GM12878 (cell line): ENCODE results near the gene ATP10A. TPM values are rescaled to one million over a fixed set of nuclear protein-coding genes. Genes with fewer than 3 reads are reported as not detected.

Source experiments
- ATAC-seq: fragments of 200-7000 bp; cut with Tn5 transposase; 3 replicates; pipeline ENCODE4 v1.9.1; 2020; ENCODE audit warnings: mild to moderate bottlenecking, moderate library complexity
- BruUV-seq: library from RNA; stranded (reverse); fragments of 400-500 nt; replicated peaks from 2 replicates; lab custom pipeline; 2021; lab: Mats Ljungman, UMichigan
- CTCF ChIA-PET: fragments of 300-600 bp; sonication (Branson Sonifier 250); formaldehyde crosslinking; extraction: SDS; loops from one replicate; lab custom pipeline; 2021; ENCODE audit warnings: inconsistent platforms; lab: Yijun Ruan, JAX
- POLR2A ChIA-PET: fragments of 350-600 bp; formaldehyde crosslinking; extraction: SDS; loops from one replicate; lab custom pipeline; 2021; ENCODE audit warnings: inconsistent platforms; lab: Charles Lee
- RAD21 ChIA-PET: fragments of 300-600 bp; sonication (Branson Sonifier 250); formaldehyde crosslinking; loops from one replicate; lab custom pipeline; 2023; ENCODE audit warnings: antibody characterized with exemption; ENCODE audit not compliant: unreplicated experiment; lab: Charles Lee
- SMC1A ChIA-PET: fragments of 300-600 bp; sonication (Branson Sonifier 250); formaldehyde crosslinking; loops from one replicate; lab custom pipeline; 2023; ENCODE audit not compliant: unreplicated experiment, uncharacterized antibody; lab: Charles Lee
- DNase-seq: peaks from one replicate; pipeline ENCODE4 v3.0.0-alpha.2; 2011; ENCODE audit warnings: low read depth, low spot score
- FAIRE-seq: peaks from 3 replicates; lab custom pipeline; 2011; peaks lifted over from hg19 to GRCh38; lab: Jason Lieb, UNC
- H2AFZ ChIP-seq: 2 replicates; pipeline ENCODE4 v1.6.0; 2011; ENCODE audit warnings: low read depth, low read length, control low read depth; ENCODE audit not compliant: control insufficient read depth
- H3K27ac ChIP-seq: 2 replicates; pipeline ENCODE4 v1.5.1; 2011; ENCODE audit warnings: control low read depth; ENCODE audit not compliant: control insufficient read depth, insufficient read depth
- H3K27me3 ChIP-seq, 2 experiments: replicated peaks in 1 of 2; 2 replicates each; pipeline versions ENCODE4 v1.6.0 to v1.6.1; 2011; ENCODE audit warnings: low read length in 1 of 2; ENCODE audit not compliant: control insufficient read depth in 2 of 2, insufficient read depth in 2 of 2
- H3K36me3 ChIP-seq, 2 experiments: 2 replicates each; pipeline ENCODE4 v1.5.1; 2011; ENCODE audit warnings: low read length in 1 of 2; ENCODE audit not compliant: control insufficient read depth in 2 of 2, insufficient read depth in 2 of 2
- H3K4me1 ChIP-seq: 2 replicates; pipeline ENCODE4 v1.6.1; 2011; ENCODE audit warnings: mild to moderate bottlenecking, low read length, moderate library complexity, mixed read lengths; ENCODE audit not compliant: control insufficient read depth, insufficient read depth
- H3K4me2 ChIP-seq: 2 replicates; pipeline ENCODE4 v1.6.0; 2011; ENCODE audit warnings: control low read depth; ENCODE audit not compliant: control insufficient read depth, insufficient read depth
- H3K4me3 ChIP-seq: fragments of 200-600 bp; sonication (generic); 2 replicates; pipeline ENCODE4 v1.5.1; 2016
- H3K79me2 ChIP-seq: 2 replicates; pipeline ENCODE4 v1.6.0; 2011; ENCODE audit warnings: low read length; ENCODE audit not compliant: control insufficient read depth, insufficient read depth
- H3K9ac ChIP-seq: 2 replicates; pipeline ENCODE4 v1.8.0; 2011; ENCODE audit warnings: low read length, control low read depth, mixed read lengths; ENCODE audit not compliant: control insufficient read depth, insufficient read depth
- H3K9me3 ChIP-seq: replicated peaks from 3 replicates; pipeline ENCODE4 v1.5.1; 2011; ENCODE audit warnings: mild to moderate bottlenecking, low read length; ENCODE audit not compliant: control insufficient read depth, insufficient read depth
- H4K20me1 ChIP-seq: 2 replicates; pipeline ENCODE4 v1.6.0; 2011; ENCODE audit not compliant: control insufficient read depth, insufficient read depth
- BRCA1 ChIP-seq: IDR thresholded peaks from 2 replicates; pipeline ENCODE4 v1.6.1; 2011; ENCODE audit warnings: low read depth, low read length, improper control_type of control experiment
- E2F8 ChIP-seq: fragments of 450-650 bp; IDR thresholded peaks from 2 replicates; pipeline ENCODE4 v1.6.1; 2018; ENCODE audit warnings: mild to moderate bottlenecking, low read depth, moderate library complexity; ENCODE audit not compliant: partially characterized antibody
- HSF1 ChIP-seq: fragments of 150-350 bp; IDR thresholded peaks from 2 replicates; pipeline ENCODE4 v1.6.1; 2014; ENCODE audit warnings: mild to moderate bottlenecking, low read depth, low read length
- IKZF2 ChIP-seq, 2 experiments: fragments of 450-650 bp; IDR thresholded peaks; 2 replicates each; pipeline ENCODE4 v1.6.1; 2017; ENCODE audit warnings: mild to moderate bottlenecking in 2 of 2, moderate library complexity in 2 of 2
- NFXL1 ChIP-seq: fragments of 450-650 bp; IDR thresholded peaks from 2 replicates; pipeline ENCODE4 v1.6.1; 2017; ENCODE audit warnings: antibody characterized with exemption, mild to moderate bottlenecking, borderline replicate concordance
- PBX3 ChIP-seq: IDR thresholded peaks from 2 replicates; pipeline ENCODE4 v1.6.1; 2011; ENCODE audit warnings: mild to moderate bottlenecking, low read depth, low read length, moderate library complexity; ENCODE audit not compliant: insufficient replicate concordance
- RFX5 ChIP-seq: IDR thresholded peaks from 2 replicates; pipeline ENCODE4 v1.6.1; 2011; ENCODE audit warnings: low read depth, low read length, improper control_type of control experiment
- SMAD5 ChIP-seq: IDR thresholded peaks from 2 replicates; pipeline ENCODE4 v1.6.1; 2016; ENCODE audit warnings: antibody characterized with exemption, low read depth
- ZBED1 ChIP-seq: IDR thresholded peaks from 2 replicates; pipeline ENCODE4 v1.6.1; 2016; ENCODE audit warnings: borderline replicate concordance
- ZNF687 ChIP-seq: fragments of 450-650 bp; IDR thresholded peaks from 2 replicates; pipeline ENCODE4 v1.6.1; 2017; ENCODE audit warnings: mild to moderate bottlenecking, moderate library complexity
- WGBS: methylation state at CpG from one replicate; pipeline ENCODE4 v1.1.6; 2016; ENCODE audit warnings: low lambda C conversion rate; ENCODE audit not compliant: insufficient replicate concordance, insufficient coverage; ENCODE audit errors: missing lambda C conversion rate; 5-methylcytosine and 5-hydroxymethylcytosine counted together
- in situ Hi-C: fragments of 300-500 bp; cut with MboI; formaldehyde crosslinking; loops from 9 replicates; pipeline ENCODE4 v1.14.3; 2018; ENCODE audit warnings: mixed read lengths
- intact Hi-C: fragments of 100-400 bp; cut with micrococcal nuclease; formaldehyde crosslinking; loops from one replicate; pipeline ENCODE4 v1.14.2; 2022; ENCODE audit not compliant: unreplicated experiment
- polyA plus RNA-seq, 11 experiments: library from polyadenylated mRNA; depleted of rRNA in 4 of 11; unstranded in 6 of 11; stranded (reverse) in 5 of 11; fragments of >200 nt; fragmentation: Nextera tagmentation in 4 of 11; fragmentation: Illumina TruSeq in 1 of 11; extraction: Ambion mirVana in 4 of 11; extraction: Trizol in 1 of 11; gene quantifications; 1 replicate in 1 of 11; 2 replicates in 10 of 11; pipeline versions ENCODE4 v1.2.1 to v1.2.3, GENCODE V29; 2011 to 2016; ENCODE audit warnings: inconsistent platforms in 2 of 11, missing spikeins in 2 of 11, low read depth in 1 of 11
- total RNA-seq, 4 experiments: library from RNA; depleted of rRNA in 3 of 4; stranded (reverse); fragments of >200 nt in 3 of 4; fragmentation: Illumina TruSeq in 1 of 4; extraction: Trizol in 1 of 4; gene quantifications; 2 replicates each; pipeline versions ENCODE4 v1.2.1 to v1.2.3, GENCODE V29; 2013 to 2021
- TF ChIP-seq, protein P1 (sequence below): fragments of 450-650 bp; IDR thresholded peaks from 2 replicates; pipeline ENCODE4 v1.6.1; 2016; ENCODE audit warnings: mild to moderate bottlenecking

ATP10A gene
- total and polyA plus RNA-seq, 10 of the 15 experiments (the other 5 are each of a cell fraction or from before 2014, with no cell fraction given), result 0.04 to 1.5 (median 0.31) TPM; not detected in 2

- Histone ChIP-seq H3K27me3 (no peaks in the 10 kb centered on the region), H4K20me1 (no peaks in the 10 kb centered on the region), H3K4me1 (no peaks in the 10 kb centered on the region), H3K36me3 (no peaks in the 10 kb centered on the region), H3K9ac (no peak overlapping the region), H2AFZ (no peak overlapping the region), H3K79me2 (no peaks in the 10 kb centered on the region), H3K4me2 (no peak overlapping the region), H3K9me3 (no peaks in the 10 kb centered on the region), H3K4me3 (no peak overlapping the region), H3K27ac (no peak overlapping the region)
- 45% methylated on average over 10 of the region's 10 CpGs for WGBS
- FAIRE-seq (no peak), ATAC-seq (no peak), DNase-seq (no peak)
- BruUV-seq, result no TSS peak
- ChIA-PET RAD21 (no interaction called here), POLR2A (no interaction called here), SMC1A (no interaction called here), CTCF (no interaction called here)
- intact Hi-C loops, result no loop called here
- in situ Hi-C loops, result no loop called here
- TF ChIP-seq NFXL1 (no peak), RFX5 (no peak), IKZF2 (IDR thresholded peaks at IDR 0.05) (no peak), ZNF687 (no peak), PBX3 (no peak), HSF1 (no peak), E2F8 (no peak), SMAD5 (no peak), ZBED1 (no peak), BRCA1 (no peak)
- TF ChIP-seq, protein P1, sequence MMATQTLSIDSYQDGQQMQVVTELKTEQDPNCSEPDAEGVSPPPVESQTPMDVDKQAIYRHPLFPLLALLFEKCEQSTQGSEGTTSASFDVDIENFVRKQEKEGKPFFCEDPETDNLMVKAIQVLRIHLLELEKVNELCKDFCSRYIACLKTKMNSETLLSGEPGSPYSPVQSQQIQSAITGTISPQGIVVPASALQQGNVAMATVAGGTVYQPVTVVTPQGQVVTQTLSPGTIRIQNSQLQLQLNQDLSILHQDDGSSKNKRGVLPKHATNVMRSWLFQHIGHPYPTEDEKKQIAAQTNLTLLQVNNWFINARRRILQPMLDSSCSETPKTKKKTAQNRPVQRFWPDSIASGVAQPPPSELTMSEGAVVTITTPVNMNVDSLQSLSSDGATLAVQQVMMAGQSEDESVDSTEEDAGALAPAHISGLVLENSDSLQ, result no peak
These were observed 23.4 kb downstream of the ATP10A start for GRCh38 chr15:25839638-25840156.
